Stimulated activated CD4-positive, alpha-beta T cell treated with anti-CD3 and anti-CD28 coated beads, Interleukin-12 subunit alpha, Interleukin-12 subunit beta, amount 100 ng/mL, for 24 hours (primary cell): ENCODE measurements around the gene COX14.

Experiments used
- DNase-seq, 2 experiments: peaks; one replicate each; pipeline ENCODE4 v3.0.0-alpha.2; 2020; ENCODE audit warnings: low read depth in 2 of 2

Gene COX14

DNA sequence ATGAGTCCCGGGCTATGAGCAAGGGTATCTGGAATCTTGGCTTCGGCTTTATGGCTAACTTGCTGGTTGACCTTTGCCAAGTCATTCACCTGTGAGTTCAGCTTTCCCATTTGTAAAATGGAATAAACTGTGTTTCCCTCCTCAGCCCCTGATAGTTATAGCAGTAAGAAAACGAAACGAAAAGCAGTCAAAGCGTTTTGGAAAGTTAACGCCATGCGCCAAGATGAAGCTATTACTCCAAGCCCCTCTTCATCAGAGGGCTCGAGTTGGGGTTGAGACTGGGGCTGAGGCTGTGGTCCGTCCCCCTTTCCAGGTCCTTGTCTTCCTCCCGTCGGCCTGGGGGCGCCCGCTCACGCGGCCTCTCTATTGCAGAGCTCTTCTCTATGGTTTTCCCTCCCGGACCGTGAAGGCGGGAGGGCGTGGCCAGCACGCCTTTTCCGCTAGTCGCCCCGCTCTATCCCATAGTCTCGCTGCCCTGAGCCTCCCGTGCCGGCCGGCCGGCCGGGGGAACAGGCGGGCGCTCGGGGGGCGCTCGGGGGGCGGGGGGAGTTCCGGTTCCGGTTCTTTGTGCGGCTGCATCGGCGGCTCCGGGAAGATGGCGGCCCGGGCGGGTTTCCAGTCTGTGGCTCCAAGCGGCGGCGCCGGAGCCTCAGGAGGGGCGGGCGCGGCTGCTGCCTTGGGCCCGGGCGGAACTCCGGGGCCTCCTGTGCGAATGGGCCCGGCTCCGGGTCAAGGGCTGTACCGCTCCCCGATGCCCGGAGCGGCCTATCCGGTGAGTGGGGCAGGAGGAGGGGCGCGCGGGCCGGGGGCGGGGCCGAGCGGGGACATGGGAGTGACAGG, 27.0 kb upstream of the COX14 start, which contains the start of gene SMARCD1:
SMARCD1 (plus strand) TSS at position 568 of the 840 bp plus-strand sequence; CDS start at position 596, 28 bp downstream.
- peak; percentile 71 to 82 for DNase-seq

DNA sequence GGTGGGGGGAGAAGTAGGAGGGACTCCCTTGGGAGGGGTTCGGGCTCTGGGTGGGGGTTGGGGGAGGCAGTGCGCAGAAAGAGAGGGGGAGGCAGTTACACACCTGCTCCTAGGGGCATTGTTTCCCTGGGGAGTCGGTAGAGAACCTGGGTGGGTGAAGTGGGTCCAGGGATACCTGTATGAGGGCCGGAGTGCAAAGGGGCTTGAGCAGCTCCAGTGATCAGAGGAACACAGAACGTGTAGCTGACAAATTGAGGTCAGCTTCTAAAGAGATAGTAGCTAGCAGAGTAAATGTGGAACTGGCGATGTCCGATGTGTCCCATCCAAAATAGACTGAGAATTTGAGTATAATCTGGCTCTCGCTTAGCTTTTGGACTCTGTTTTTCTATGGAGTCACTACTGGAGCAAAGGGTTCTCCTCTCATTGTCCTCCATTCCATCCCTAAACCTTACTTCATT, 26.4 kb upstream of the COX14 start:
- DNase-seq: no peak

DNA sequence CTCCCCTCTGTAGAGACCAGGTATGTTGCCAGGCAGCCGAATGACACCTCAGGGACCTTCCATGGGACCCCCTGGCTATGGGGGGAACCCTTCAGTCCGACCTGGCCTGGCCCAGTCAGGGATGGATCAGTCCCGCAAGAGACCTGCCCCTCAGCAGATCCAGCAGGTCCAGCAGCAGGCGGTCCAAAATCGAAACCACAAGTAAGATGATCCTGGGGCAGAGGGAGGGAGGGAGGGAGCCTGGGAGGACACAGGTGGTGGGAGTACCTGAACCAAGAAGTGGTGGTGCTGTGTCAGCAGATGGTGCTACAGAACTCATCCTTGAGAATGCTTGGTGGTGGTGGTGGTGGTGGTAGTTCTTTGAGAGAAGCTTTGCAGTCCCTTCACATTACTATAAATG, 25.9 kb upstream of the COX14 start:
- DNase-seq: no peak

DNA sequence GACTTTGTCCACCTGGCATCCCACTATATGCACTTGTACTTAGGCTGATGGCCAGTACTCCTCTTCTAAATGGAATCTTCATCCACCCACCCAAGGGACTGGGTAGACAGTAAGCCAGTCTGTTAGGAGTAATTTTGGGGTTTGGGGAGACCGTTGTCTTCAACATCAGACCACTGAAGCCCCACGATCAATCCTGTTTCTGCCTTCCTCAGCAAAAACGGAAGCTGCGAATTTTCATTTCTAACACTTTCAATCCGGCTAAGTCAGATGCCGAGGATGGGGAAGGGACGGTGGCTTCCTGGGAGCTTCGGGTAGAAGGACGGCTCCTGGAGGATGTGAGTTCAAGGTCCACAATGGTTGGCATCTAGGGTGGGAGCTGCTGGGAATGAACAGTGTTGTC, 24.9 kb upstream of the COX14 start:
- no peak for DNase-seq

- DNase-seq: no peak
Observed at GRCh38 chr12:50087995-50088394, 24.0 kb upstream of the COX14 start.

DNA sequence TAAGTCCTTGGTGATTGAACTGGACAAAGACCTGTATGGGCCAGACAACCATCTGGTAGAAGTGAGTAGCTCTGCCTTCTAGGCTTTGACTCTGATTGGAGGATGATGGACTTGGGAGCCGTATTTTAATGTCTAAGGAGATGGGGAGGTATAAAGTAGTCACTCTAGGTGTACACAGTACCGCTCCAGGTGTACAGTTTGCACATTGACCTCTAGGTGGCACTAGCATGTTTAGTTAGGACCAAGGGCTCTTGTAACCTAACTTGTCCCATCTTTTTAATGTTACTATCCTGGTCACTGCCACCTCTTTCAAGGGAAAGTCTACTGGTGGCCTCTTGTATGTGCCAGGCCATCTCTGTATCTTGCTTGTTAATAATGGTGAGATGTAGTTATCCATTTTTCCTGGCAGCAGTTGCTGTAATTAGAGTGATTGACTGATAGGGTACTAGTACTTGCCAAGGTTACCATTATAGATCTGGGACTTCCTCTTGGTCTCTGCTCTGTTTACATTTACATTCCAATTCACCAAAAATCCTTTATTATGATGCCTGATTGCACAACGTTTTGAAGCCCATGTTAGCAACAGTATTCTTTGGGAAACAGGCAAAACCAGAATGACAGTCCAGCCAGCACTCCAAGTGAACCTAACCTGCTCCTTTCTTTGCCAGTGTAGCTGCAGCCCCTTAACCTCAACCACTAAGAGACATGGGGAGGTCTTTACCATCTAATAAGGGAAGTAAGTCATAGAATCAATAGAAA, 23.3 kb upstream of the COX14 start:
- peak in 1 of 2 experiments; percentile 47 for DNase-seq

DNA sequence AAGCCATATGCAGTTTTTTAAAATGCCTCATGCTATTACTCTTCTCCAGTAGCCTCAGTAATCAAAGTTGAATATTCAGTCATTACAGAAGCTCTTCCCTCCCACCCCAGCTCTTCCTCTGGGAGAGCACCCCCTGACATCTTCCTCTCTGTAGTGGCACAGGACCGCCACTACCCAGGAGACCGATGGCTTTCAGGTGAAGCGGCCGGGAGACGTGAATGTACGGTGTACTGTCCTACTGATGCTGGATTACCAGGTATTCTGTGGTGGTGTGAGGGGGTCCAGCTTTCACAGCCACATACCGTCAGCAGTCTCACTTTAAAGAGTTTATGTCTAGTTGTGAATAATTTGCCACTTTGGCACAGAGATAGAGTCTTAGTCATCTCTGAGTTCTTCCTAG, 22.3 kb upstream of the COX14 start:
- DNase-seq: no peak

DNA sequence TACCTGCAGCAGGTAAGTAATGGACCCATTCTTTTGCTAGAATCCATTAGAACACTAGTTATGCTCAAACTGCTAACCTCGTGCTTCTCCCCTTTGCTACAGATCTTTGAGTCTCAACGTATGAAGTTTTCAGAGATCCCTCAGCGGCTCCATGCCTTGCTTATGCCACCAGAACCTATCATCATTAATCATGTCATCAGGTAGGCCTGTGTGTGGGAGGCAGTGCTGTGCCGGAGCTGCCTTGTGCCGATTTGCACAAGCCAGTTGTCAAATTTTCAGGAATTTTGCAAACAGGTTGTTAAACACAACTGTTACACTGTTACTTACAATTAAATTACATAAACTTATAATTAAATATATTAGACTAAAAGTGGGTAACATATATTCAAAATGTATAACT, 21.6 kb upstream of the COX14 start:
- no peak for DNase-seq

GRCh38 chr12:50097952-50098351, 14.1 kb upstream of the COX14 start:
- DNase-seq: no peak

GRCh38 chr12:50099302-50100008, 12.6 kb upstream of the COX14 start:
- DNase-seq: no peak

GRCh38 chr12:50100561-50100960, 11.5 kb upstream of the COX14 start:
- DNase-seq: no peak

GRCh38 chr12:50101663-50102062, 10.4 kb upstream of the COX14 start:
- DNase-seq: no peak

DNA sequence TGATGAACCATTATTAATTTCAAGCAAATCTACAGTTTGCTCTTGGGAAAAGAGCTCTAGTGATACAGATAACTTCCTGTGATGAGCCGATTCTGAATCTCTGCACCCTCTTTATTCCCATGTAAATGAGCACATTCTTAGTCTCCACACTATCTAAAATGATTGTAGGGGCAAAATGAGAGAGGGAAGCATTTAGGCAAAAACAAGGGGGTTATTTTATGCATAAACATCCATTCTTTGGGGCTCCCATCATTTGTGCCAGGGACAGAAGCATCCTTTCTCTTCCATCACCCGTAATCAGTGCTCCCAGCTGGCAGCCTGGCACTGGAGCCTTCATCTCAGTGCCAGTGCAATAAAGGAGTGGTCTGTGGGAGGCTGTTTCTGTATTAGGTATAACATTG, 9.9 kb upstream of the COX14 start:
- no peak for DNase-seq

DNA sequence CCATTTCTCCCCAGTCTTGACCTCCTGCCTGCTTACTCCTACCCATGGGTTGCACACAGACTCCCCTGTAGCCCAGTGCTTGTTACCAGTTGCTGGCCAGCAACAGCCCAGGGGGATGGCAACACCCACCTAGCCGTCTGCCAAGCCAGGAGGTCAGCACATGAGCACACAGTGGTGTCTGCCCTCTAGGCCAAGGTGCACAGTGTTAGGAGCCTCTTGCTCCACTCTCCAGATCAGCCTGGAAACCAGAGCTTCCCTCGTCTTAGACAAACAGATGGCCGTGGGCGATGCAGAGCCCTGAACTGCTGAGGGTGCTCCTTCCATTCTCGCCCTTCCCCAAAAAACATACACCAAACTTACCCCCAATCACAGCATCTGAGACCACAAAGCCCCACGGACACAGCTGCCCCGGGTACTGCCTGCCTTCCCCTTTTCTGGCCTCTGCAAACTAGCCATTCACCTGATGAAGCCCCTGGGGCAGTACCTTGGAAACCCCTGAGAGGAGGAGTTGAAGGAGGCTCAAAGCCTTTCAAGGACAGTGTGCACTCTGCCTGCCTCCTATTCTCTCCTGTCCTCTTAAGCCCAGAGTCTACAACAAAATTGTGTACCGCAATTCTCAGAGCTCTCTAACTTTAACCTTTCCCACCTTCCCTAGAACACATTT, 9.3 kb upstream of the COX14 start:
- no peak for DNase-seq

DNA sequence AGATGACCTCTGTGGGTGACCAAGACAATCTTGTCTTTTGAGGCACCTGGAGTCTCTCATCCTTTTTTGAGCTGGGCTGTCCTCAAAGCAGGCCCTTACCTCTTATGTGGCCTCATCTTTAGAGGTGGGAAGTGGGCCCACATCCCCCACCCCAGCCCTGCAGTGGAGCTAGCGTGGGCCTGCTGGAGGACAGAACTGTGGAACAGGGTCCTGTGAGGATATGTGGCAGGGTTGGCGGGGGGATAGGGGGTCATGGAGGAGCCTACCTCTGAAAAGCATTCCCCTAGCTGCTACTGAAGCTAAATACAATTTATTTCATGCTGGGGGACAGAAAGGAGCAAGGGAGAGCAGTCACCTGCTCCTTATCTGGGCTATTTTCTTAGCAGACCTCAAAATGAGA, 8.7 kb upstream of the COX14 start:
- DNase-seq: no peak

GRCh38 chr12:50103767-50104321, 8.2 kb upstream of the COX14 start, which contains the start of gene GPD1:
TSS of gene GPD1 (plus strand) at chr12:50104008. CDS start at chr12:50104051, 43 bp downstream.
- DNase-seq: peak in 1 of 2 experiments; percentile 18

- no peak for DNase-seq
Observed at GRCh38 chr12:50104417-50105366, 7.3 kb upstream of the COX14 start.

DNA sequence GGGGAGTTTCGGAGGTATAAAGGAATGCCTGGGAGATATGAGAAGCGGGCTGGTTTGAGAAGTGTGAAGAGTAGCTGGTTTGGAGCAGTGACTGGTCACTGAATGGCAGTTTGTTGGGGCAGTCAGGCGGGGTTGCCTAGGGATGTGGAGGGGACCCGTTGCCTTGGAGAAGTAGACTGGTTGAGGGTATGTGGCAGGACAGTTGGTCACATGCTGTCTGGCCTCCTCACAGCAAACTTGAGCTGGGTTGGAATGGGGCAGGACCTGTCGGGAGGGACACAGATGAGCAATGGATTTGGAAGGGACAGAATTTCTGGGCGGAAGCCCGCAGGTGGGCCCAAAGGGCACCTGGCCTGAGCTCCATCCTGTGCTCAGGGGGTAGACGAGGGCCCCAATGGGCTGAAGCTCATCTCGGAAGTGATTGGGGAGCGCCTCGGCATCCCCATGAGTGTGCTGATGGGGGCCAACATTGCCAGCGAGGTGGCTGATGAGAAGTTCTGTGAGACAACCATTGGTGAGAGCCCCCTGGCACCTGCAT, 6.1 kb upstream of the COX14 start:
- no peak for DNase-seq

DNA sequence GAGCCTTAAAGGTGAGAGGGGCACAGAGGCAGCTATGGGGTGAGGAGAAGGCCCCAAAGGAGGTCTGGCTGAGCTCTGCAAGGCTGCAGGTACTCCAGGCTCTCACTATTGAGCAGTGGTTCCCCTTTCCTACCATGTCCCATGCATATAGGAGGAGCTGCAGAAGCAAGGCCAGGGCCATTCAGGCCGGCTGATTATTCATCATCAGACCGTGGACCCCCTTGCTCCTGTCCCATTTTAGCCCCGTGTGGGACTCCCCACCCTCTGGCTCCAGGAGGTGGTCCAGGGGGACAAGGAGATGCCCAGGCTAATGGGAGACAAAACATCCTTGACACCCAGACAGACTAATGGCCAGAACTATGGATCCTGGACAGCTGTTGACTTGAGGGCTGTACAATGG, 5.1 kb upstream of the COX14 start:
- DNase-seq: no peak
